ENCODE results near the gene TMEM139. TPM values are rescaled to one million over a fixed set of nuclear protein-coding genes. Genes with fewer than 3 reads are reported as not detected.

Gene TMEM139
- polyA plus RNA-seq, 1 donor from 2014 or later, result not detected

Other genes starting within 250 kb of the TMEM139 start
- not detected for gene OR6V1, start 232.6 kb upstream of the TMEM139 start, polyA plus RNA-seq
- gene PIP, start 152.9 kb upstream of the TMEM139 start, polyA plus RNA-seq, result not detected
- not detected for gene TAS2R39, start 101.5 kb upstream of the TMEM139 start, polyA plus RNA-seq
- not detected for gene TAS2R40, start 62.9 kb upstream of the TMEM139 start, polyA plus RNA-seq
- 329 TPM for gene GSTK1, start 21.5 kb upstream of the TMEM139 start, polyA plus RNA-seq
- gene CASP2, start 3.4 kb downstream of the TMEM139 start, polyA plus RNA-seq, result 23.7 TPM
- gene CLCN1, start 31.2 kb downstream of the TMEM139 start, polyA plus RNA-seq, result not detected
- gene FAM131B, start 77.8 kb downstream of the TMEM139 start, polyA plus RNA-seq, result 0.38 TPM
- gene ZYX, start 96.4 kb downstream of the TMEM139 start, polyA plus RNA-seq, result 51.3 TPM
- gene EPHA1, start 123.9 kb downstream of the TMEM139 start, polyA plus RNA-seq, result 0.80 TPM
- gene TAS2R60, start 158.5 kb downstream of the TMEM139 start, polyA plus RNA-seq, result not detected
- gene TAS2R41, start 192.9 kb downstream of the TMEM139 start, polyA plus RNA-seq, result not detected